Measurements from ENCODE around the gene RUNX2. TPM values are rescaled to one million over a fixed set of nuclear protein-coding genes. Genes with fewer than 3 reads are reported as not detected.

The RUNX2 gene
- total and polyA plus RNA-seq, 9 of the 15 experiments (the other 6 are each of a cell fraction or from before 2014, with no cell fraction given) = 0.29 to 1.00 (median 0.43) TPM

GRCh38 chr6:45421709-45422502 is 93.8 kb downstream of the RUNX2 start (continued):
- TF ChIP-seq ZMIZ1 (IDR thresholded peaks at IDR 0.05; ENCODE audit: low read depth in 2 of 2, low read length in 2 of 2) (no peak), ZBTB33 (CRISPR knock-in tag; IDR thresholded peaks at IDR 0.05) (no peak), EGR1 (conservative IDR thresholded peaks at IDR 0.05) (peak; percentile 64), TAL1 (IDR thresholded peaks at IDR 0.05) (no peak), POLR2B (IDR thresholded peaks at IDR 0.05; ENCODE audit: low read depth, partially characterized antibody) (no peak), HMG20A (CRISPR knock-in tag; conservative IDR thresholded peaks at IDR 0.05) (no peak), USF2 (CRISPR knock-in tag; IDR thresholded peaks at IDR 0.05) (no peak), CREB3 (tag; conservative IDR thresholded peaks at IDR 0.05; ENCODE audit: low read depth) (no peak), RBM14 (IDR thresholded peaks at IDR 0.05; ENCODE audit: borderline replicate concordance, insufficient read depth, low read depth, low read length) (no peak), POLR3G (IDR thresholded peaks at IDR 0.05; ENCODE audit: extremely low read depth, insufficient read length, insufficient replicate concordance) (no peak), MCM3 (IDR thresholded peaks at IDR 0.05) (no peak), PCBP2 (IDR thresholded peaks at IDR 0.05; ENCODE audit: low read depth, low read length, poor library complexity, severe bottlenecking) (no peak), STAT5A (IDR thresholded peaks at IDR 0.05; ENCODE audit: borderline replicate concordance, low read length) (no peak), MED1 (CRISPR knock-in tag; IDR thresholded peaks at IDR 0.05; ENCODE audit: borderline replicate concordance) (no peak), ZNF592 (IDR thresholded peaks at IDR 0.05) (no peak)

Measured in K562 (cell line).